GM23338 (cell line): Measurements from ENCODE around the gene FHIT.

Experiments
- CTCF ChIP-seq, 2 experiments: fragments of 200-600 bp in 1 of 2; sonication (generic) in 1 of 2; conservative IDR thresholded peaks; 2 replicates each; pipeline versions ENCODE4 v1.5.1 to v1.6.1; 2016 to 2017; ENCODE audit warnings: antibody characterized with exemption in 2 of 2, low read depth in 2 of 2, mild to moderate bottlenecking in 2 of 2, moderate library complexity in 1 of 2
- EZH2 ChIP-seq: fragments of 200-600 bp; sonication (generic); IDR thresholded peaks from one replicate; pipeline ENCODE4 v1.8.0; 2017; ENCODE audit warnings: antibody characterized with exemption, mild to moderate bottlenecking, low read depth; ENCODE audit not compliant: unreplicated experiment
- EZH2phosphoT487 ChIP-seq: fragments of 200-600 bp; sonication (generic); IDR thresholded peaks from one replicate; pipeline ENCODE4 v1.8.1; 2018; ENCODE audit warnings: antibody characterized with exemption; ENCODE audit not compliant: unreplicated experiment
- JUNB ChIP-seq: IDR thresholded peaks from one replicate; pipeline ENCODE4 v1.6.1; 2016; ENCODE audit warnings: antibody characterized with exemption; ENCODE audit not compliant: unreplicated experiment
- POLR2AphosphoS5 ChIP-seq: IDR thresholded peaks from 2 replicates; pipeline ENCODE4 v1.6.1; 2016; ENCODE audit warnings: antibody characterized with exemption, low read depth
- ZNF114 ChIP-seq: fragments of 250-450 bp; sonication (Bioruptor Pico); IDR thresholded peaks from 2 replicates; pipeline ENCODE4 v1.5.0; 2020; ENCODE audit warnings: mild to moderate bottlenecking, moderate library complexity
- TF ChIP-seq, protein P1 (sequence below): IDR thresholded peaks from 2 replicates; pipeline ENCODE4 v1.6.1; 2016; ENCODE audit warnings: antibody characterized with exemption

- TF ChIP-seq CTCF (conservative IDR thresholded peaks at IDR 0.05; ENCODE audit: low read depth in 2 of 2): no peak
- TF ChIP-seq EZH2: no peak
- TF ChIP-seq JUNB: no peak
- TF ChIP-seq EZH2phosphoT487: no peak
- TF ChIP-seq POLR2AphosphoS5: no peak
- TF ChIP-seq, protein P1, sequence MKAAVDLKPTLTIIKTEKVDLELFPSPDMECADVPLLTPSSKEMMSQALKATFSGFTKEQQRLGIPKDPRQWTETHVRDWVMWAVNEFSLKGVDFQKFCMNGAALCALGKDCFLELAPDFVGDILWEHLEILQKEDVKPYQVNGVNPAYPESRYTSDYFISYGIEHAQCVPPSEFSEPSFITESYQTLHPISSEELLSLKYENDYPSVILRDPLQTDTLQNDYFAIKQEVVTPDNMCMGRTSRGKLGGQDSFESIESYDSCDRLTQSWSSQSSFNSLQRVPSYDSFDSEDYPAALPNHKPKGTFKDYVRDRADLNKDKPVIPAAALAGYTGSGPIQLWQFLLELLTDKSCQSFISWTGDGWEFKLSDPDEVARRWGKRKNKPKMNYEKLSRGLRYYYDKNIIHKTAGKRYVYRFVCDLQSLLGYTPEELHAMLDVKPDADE: no peak
- TF ChIP-seq ZNF114: no peak
Measured at GRCh38 chr3:60829058-60829457, 422.2 kb downstream of the FHIT start.
